Measurements from ENCODE around the gene GNAL. TPM values are rescaled to one million over a fixed set of nuclear protein-coding genes. Genes with fewer than 3 reads are reported as not detected.

GNAL gene
- total RNA-seq, 1 donor from 2014 or later: 26.8 TPM

DNA sequence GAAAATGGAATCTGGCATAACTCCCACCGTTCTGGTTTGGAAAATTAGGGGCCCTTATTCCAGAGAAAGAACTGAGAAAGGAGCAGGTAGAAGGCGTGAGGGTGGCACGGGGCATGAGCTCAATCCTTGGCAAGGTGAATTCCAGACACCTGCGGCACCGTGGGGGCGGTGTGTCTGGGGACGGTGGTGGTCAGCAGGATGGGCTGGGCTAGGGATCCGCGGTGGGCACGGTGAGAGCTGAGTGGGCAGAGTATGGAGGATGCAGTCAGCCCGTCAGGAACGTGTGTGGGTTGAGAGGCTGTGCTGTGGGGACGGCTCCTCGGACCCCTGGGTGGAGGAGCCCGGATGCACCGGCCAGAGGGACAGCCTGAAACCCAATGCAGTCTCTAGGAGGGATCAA is 61.1 kb downstream of the GNAL start:
- peaks cover 48% of the 10 kb centered on the region for H3K27me3 ChIP-seq
- peak overlapping the region; percentile 56 for H3K4me3 Mint-ChIP-seq

DNA sequence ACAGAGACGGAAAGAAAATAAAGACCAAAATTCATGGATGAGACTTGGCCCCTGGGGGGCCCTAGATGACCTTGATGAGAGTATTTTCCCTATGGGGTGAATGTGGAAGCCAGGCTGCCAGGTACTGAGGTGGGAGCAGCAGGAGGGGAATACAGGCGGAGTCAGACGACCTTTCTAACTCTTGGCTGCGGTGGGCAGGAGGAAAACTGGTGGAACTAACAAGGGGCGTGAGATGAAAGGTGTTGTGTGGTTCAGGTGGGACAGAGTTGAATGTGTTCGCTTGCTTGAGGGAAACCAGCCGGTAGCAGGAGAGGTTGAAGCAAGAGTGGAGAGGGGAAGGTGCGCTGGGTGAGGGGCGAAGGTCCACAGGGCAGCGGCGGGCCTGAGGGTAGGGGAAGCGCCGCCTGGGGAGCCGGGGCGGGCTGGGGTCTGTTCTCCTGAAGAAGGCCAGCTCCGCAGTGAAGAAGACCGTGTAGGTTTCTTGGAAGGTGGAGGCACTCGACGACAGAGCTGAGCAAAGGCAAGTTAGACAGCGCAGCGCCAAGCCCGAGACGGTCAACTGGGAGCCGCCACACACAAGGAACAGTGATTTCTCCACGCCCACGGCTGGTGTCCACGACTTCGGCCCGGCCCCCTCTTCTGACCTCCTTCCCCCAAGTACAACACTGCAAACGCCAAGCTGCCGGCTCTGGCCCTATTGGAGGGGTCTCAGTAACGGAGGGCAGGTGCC is 61.7 kb downstream of the GNAL start:
- Histone ChIP-seq H3K27ac (no peak overlapping the region), H3K4me3 (no peak overlapping the region), H4K20me1 (ENCODE audit: low read depth) (no peaks in the 10 kb centered on the region), H3K36me3 (no peaks in the 10 kb centered on the region), H2AFZ (replicated peaks) (peak overlapping the region; percentile 75), H3K79me2 (ENCODE audit: low read depth) (no peaks in the 10 kb centered on the region), H3K4me1 (peaks cover 11% of the 10 kb centered on the region), H3F3A (ENCODE audit: low read depth) (peaks cover 18% of the 10 kb centered on the region), H3K27me3 (peaks cover 48% of the 10 kb centered on the region), H3K9me3 (ENCODE audit: low read depth) (no peaks in the 10 kb centered on the region), H3K4me2 (peak overlapping the region; percentile 80), H3K9ac (no peak overlapping the region)
- TF ChIP-seq, protein P1, sequence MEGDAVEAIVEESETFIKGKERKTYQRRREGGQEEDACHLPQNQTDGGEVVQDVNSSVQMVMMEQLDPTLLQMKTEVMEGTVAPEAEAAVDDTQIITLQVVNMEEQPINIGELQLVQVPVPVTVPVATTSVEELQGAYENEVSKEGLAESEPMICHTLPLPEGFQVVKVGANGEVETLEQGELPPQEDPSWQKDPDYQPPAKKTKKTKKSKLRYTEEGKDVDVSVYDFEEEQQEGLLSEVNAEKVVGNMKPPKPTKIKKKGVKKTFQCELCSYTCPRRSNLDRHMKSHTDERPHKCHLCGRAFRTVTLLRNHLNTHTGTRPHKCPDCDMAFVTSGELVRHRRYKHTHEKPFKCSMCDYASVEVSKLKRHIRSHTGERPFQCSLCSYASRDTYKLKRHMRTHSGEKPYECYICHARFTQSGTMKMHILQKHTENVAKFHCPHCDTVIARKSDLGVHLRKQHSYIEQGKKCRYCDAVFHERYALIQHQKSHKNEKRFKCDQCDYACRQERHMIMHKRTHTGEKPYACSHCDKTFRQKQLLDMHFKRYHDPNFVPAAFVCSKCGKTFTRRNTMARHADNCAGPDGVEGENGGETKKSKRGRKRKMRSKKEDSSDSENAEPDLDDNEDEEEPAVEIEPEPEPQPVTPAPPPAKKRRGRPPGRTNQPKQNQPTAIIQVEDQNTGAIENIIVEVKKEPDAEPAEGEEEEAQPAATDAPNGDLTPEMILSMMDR (IDR thresholded peaks at IDR 0.05): no peak
- no peak for TF ChIP-seq EZH2phosphoT487 (IDR thresholded peaks at IDR 0.05)
- TF ChIP-seq EZH2 (IDR thresholded peaks at IDR 0.05): no peak
- Mint-ChIP-seq H3K4me3 (peak overlapping the region; percentile 78), H3K4me1 (peaks cover 29% of the 10 kb centered on the region), H3K9me3 (peaks cover 19% of the 10 kb centered on the region), H3K27me3 (ENCODE audit: insufficient read depth, low read depth) (peaks cover 32% of the 10 kb centered on the region), H3K36me3 (peaks cover 3% of the 10 kb centered on the region), H3K27ac (no peak overlapping the region)
- no peak for DNase-seq (ENCODE audit: low spot score)

More for the DNA sequence above, 61.1 kb downstream of the GNAL start:
- no peak overlapping the region for H3K4me3 ChIP-seq
- TF ChIP-seq, protein P1 (IDR thresholded peaks at IDR 0.05): no peak
- TF ChIP-seq EZH2phosphoT487 (IDR thresholded peaks at IDR 0.05): no peak
- TF ChIP-seq EZH2 (IDR thresholded peaks at IDR 0.05): no peak
- no peak overlapping the region for H3K27ac ChIP-seq
- no peak for DNase-seq (ENCODE audit: low spot score)
- H3K27ac Mint-ChIP-seq: no peak overlapping the region
- no peaks in the 10 kb centered on the region for H3K79me2 ChIP-seq (ENCODE audit: low read depth)
- H3K36me3 ChIP-seq: no peaks in the 10 kb centered on the region
- H3K4me1 Mint-ChIP-seq: peaks cover 29% of the 10 kb centered on the region
- H3K9me3 ChIP-seq (ENCODE audit: low read depth): no peaks in the 10 kb centered on the region
- no peak overlapping the region for H2AFZ ChIP-seq (replicated peaks)
- H3K36me3 Mint-ChIP-seq: peaks cover 3% of the 10 kb centered on the region
- H3K9me3 Mint-ChIP-seq: peaks cover 19% of the 10 kb centered on the region
- H3K27me3 Mint-ChIP-seq (ENCODE audit: insufficient read depth, low read depth): peaks cover 35% of the 10 kb centered on the region
- no peak overlapping the region for H3K9ac ChIP-seq
- peaks cover 11% of the 10 kb centered on the region for H3K4me1 ChIP-seq
- no peaks in the 10 kb centered on the region for H4K20me1 ChIP-seq (ENCODE audit: low read depth)
- no peak overlapping the region for H3K4me2 ChIP-seq
- peaks cover 18% of the 10 kb centered on the region for H3F3A ChIP-seq (ENCODE audit: low read depth)

DNA sequence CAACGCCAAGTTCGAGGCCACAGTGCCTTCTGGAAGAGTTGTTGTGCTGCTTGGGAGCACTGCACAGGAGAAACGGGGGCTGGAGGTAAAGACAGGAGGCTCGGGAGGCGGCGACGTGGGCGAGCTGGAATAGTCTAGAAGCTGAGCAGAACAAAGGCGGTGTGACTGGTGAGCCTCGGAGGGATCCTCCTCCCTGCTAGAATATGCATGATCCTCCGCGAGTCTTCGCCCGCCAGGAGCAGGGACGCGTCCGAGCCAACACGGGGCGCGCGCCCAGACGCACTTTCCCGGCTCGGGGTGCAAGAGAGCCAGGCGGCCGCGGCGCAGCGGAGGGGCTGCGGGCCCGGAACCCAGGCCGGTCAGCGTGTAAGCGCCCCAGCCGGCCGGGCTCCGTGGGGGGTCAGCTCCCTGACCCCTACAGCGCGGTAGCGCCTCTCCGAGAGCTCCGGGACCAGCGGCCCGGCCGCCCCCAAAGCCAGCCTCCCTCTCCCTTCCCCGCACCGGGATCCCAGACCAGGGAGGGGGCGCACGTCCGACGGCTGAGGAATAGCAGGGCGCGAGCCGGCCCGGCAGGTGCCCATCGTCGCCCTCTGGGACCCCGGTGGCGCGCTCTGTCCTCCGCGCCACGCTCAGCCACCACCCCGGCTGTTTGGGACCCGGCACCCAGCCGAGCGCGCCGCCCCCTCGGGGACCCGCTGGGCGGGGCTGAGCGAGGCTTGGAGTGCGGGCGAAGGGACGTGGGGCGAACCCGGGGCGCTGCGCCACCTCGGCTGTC is 62.5 kb downstream of the GNAL start:
- no peak overlapping the region for H3K27ac ChIP-seq
- H3K4me2 ChIP-seq: peak overlapping the region; percentile 80
- H3K27ac Mint-ChIP-seq: no peak overlapping the region
- peak overlapping the region; percentile 78 for H3K4me3 Mint-ChIP-seq
- peaks cover 29% of the 10 kb centered on the region for H3K4me1 Mint-ChIP-seq
- H4K20me1 ChIP-seq (ENCODE audit: low read depth): no peaks in the 10 kb centered on the region
- H2AFZ ChIP-seq (replicated peaks): peak overlapping the region; percentile 75
- peak; percentile 62 for DNase-seq (ENCODE audit: low spot score)
- TF ChIP-seq EZH2phosphoT487 (IDR thresholded peaks at IDR 0.05) (no peak), EZH2 (IDR thresholded peaks at IDR 0.05) (peak; percentile 79)
- TF ChIP-seq, protein P1 (IDR thresholded peaks at IDR 0.05): no peak
- peaks cover 32% of the 10 kb centered on the region for H3K27me3 Mint-ChIP-seq (ENCODE audit: insufficient read depth, low read depth)
- no peaks in the 10 kb centered on the region for H3K36me3 ChIP-seq
- peaks cover 11% of the 10 kb centered on the region for H3K4me1 ChIP-seq
- peaks cover 3% of the 10 kb centered on the region for H3K36me3 Mint-ChIP-seq
- H3K9me3 ChIP-seq (ENCODE audit: low read depth): no peaks in the 10 kb centered on the region
- peak overlapping the region; percentile 40 for H3K4me3 ChIP-seq
- peaks cover 19% of the 10 kb centered on the region for H3K9me3 Mint-ChIP-seq
- peaks cover 18% of the 10 kb centered on the region for H3F3A ChIP-seq (ENCODE audit: low read depth)
- H3K9ac ChIP-seq: no peak overlapping the region
- peaks cover 48% of the 10 kb centered on the region for H3K27me3 ChIP-seq
- H3K79me2 ChIP-seq (ENCODE audit: low read depth): no peaks in the 10 kb centered on the region

All from neural progenitor cell (in vitro differentiated cells).